LNCaP clone FGC (cell line): ENCODE data around the gene MRGPRF.
A peak's percentile ranks its signal among the peaks of the same experiment; 100 is the strongest.

Experiments
- DNase-seq: peaks from one replicate; pipeline ENCODE4 v3.0.0-alpha.2; 2011; ENCODE audit warnings: low read depth
- H3K4me3 ChIP-seq: 2 replicates; pipeline ENCODE4 v1.5.1; 2011; ENCODE audit warnings: mild to moderate bottlenecking, low read depth, low read length, control low read depth
- CTCF ChIP-seq: IDR thresholded peaks from 2 replicates; pipeline ENCODE4 v1.5.1; 2012; ENCODE audit warnings: mild to moderate bottlenecking; ENCODE audit not compliant: control insufficient read depth, insufficient read depth; ENCODE audit errors: extremely low read depth

Gene MRGPRF

DNA sequence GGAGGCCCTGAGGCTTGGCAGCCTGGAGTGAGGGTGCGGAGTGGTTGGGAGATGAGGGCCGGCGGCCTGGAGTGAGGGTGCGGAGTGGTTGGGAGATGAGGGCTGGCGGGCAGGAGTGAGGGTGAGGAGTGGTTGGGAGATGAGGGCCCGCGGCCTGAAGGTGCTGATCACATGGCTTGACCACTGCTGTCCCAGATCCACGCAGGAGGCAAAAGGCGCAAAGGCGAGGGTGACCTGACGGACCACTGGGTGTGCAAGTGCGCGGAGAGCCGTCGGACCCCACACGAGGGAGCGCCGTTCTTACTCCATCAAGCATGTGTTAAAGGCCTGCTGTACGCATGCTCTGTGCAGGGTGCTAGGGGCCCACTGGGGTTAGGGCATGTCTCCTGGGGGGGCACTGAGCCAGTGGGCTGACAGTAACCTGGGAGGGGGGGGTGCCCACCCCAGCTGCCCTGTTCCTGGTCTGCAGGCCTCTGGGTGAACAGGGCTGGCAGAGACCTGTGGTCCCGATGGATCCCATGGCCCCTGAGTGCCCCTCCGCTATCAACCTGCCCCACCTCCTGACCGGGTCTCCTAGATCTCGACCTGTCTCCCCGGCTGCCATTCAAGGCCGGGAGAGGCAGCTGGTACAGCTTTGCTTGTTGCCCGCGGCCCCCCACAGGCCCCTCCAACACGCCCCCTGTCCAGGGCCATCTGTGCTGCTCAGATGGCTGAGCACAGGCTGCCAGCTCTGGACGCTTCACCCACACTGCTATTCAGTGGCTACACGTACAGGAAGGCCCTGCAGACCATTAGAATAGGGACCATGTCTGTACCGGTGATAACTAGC is 53.4 kb downstream of the MRGPRF start:
- no peak overlapping the region for H3K4me3 ChIP-seq
- DNase-seq, result no peak
- TF ChIP-seq CTCF, result no peak

DNA sequence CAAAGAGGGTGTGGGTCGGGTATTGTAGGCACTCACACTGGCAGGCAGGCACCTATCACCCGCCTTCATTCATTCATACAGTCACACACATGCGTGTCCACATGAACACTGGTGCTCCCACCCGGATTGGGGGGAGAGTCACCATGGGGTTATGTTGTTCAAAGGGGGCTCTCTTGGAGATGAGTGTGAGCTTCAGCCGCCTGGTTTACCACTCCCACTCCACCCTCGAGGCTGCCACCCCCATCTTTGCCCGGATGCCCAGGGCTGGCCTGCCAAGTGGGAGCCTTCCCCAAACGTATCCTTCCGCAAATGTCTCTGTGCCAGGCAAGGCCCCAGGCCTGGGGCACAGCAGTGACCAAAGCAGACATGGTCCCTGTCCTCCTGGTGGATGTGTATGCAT is 54.8 kb downstream of the MRGPRF start:
- DNase-seq, result no peak
- TF ChIP-seq CTCF, result no peak
- no peak overlapping the region for H3K4me3 ChIP-seq

DNA sequence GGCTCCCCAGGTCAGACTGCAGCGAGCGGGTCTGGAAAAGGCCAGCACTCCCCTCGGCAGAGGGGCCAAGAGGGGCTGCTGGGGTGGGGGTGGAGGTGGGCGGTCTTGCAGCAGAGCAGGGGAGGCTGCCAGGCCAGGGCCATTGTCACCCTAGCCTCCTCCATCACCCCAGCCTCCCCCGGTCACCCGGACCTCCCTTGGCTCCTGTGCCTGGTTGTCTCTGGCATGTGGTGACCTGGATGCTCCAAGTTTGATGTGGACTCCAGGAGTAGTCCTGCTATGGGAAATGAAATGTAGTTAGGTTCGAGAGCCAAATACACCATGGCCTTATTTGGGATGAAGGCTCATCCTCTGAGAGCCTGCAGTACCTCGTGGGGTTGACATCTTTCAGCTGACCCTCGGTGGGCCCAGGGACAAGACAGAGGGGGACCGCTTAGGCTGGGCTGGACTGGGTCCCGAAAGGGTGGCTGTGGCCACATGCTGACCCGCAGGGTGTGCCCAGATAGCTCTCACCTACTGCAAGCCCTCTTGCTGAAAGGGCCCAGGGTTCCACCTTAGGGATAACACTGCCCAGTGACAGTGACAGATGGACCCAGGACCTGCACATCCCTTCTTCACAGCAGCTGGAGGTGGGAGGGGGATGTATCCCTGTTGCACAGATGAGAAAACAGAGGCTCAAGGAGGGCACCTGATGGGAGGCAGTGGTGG is 56.3 kb downstream of the MRGPRF start:
- no peak for TF ChIP-seq CTCF
- H3K4me3 ChIP-seq, result no peak overlapping the region
- no peak for DNase-seq

GRCh38 chr11:68956142-68956541 is 56.9 kb downstream of the MRGPRF start:
- peak; percentile 27; the same call in 1 of the 2 replicates for TF ChIP-seq CTCF
- DNase-seq, result no peak
- no peak overlapping the region for H3K4me3 ChIP-seq

DNA sequence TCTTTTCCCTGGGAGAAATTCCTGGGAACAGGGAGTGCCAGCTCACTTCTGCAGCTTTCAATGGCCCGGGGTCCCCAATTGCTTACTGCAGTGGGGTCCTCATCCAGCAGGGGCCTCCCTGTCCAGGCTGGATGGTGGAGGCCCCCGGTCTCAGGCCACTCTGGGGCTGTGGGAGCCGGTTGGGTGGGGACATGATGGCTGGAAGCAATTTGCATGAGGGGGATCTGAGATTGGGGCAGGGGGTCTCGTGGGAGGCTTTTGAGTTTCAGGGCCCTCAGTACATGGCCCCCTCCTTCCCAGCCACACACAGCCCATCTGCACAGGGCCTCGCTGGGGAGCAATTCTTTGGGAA is 57.5 kb downstream of the MRGPRF start:
- DNase-seq, result no peak
- no peak overlapping the region for H3K4me3 ChIP-seq
- TF ChIP-seq CTCF, result no peak

DNA sequence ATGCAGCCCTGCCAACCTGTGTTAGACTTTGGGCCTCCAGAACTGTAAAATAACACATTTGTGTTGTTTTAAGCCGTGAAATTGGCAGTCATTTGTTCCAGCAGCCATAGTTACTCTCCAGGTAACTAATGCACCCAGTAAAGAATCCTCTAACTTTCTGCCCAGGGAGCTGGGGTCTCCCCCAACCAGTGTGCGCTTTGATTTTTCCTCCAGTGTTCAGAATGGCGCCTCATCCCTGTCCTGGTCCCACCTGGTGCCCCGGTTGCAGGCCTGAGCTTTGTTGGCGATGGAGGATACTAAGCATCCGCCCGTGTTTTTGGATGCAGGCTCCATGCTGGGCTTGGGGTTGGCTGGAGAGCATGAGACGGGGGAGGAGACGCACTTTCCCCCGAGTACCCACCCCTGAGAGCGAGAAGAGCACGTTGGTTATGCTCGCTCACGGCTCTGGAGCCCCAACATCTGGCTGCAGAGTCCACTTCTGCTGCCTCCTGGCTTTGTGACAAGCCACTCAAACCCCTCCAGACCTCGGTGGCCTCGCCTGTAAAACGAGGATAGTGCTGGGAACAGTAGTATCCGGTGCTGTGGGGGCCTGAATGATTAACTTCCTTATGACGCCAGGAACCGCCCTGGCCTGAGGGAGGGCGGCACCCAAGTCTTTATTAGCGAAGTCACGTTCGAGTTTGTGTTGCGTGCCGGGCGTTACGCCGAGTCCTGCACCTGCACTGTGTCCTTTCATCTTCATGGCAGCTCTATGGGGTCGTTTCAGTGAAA is 58.0 kb downstream of the MRGPRF start:
- no peak for DNase-seq
- no peak overlapping the region for H3K4me3 ChIP-seq
- TF ChIP-seq CTCF, result no peak
